GM12865 (cell line): ENCODE measurements around the gene PTCD2.

Experiments used
- DNase-seq: peaks from one replicate; pipeline ENCODE4 v3.0.0; 2010; ENCODE audit warnings: low read depth
- H3K4me3 ChIP-seq: 2 replicates; pipeline ENCODE4 v1.5.1; 2011; ENCODE audit warnings: mild to moderate bottlenecking, low read depth, low read length, control low read depth
- CTCF ChIP-seq: IDR thresholded peaks from 2 replicates; pipeline ENCODE4 v1.5.1; 2011; ENCODE audit warnings: low read length, control low read depth, low read depth, inconsistent platforms; ENCODE audit not compliant: insufficient read depth; ENCODE audit errors: missing control alignments

PTCD2 gene

GRCh38 chr5:72281430-72281763 lies 38.8 kb upstream of the PTCD2 start:
- H3K4me3 ChIP-seq, result no peak overlapping the region
- DNase-seq, result no peak
- no peak for TF ChIP-seq CTCF

GRCh38 chr5:72281764-72282499 lies 38.2 kb upstream of the PTCD2 start:
- DNase-seq, result no peak
- TF ChIP-seq CTCF, result no peak
- no peak overlapping the region for H3K4me3 ChIP-seq

GRCh38 chr5:72282878-72283277 lies 37.3 kb upstream of the PTCD2 start:
- no peak for DNase-seq
- no peak for TF ChIP-seq CTCF
- H3K4me3 ChIP-seq, result no peak overlapping the region

- DNase-seq, result no peak
- TF ChIP-seq CTCF, result no peak
- no peak overlapping the region for H3K4me3 ChIP-seq
These were observed 36.8 kb upstream of the PTCD2 start for GRCh38 chr5:72283358-72283757.

GRCh38 chr5:72284559-72285423 lies 35.4 kb upstream of the PTCD2 start:
- TF ChIP-seq CTCF, result no peak
- DNase-seq, result no peak
- H3K4me3 ChIP-seq, result no peak overlapping the region

GRCh38 chr5:72285424-72285821 lies 34.8 kb upstream of the PTCD2 start:
- TF ChIP-seq CTCF, result no peak
- DNase-seq, result no peak
- H3K4me3 ChIP-seq, result no peak overlapping the region
